Activated T-helper 9 cell treated with anti-CD3 and anti-CD28 coated beads, Interleukin-2, amount 50 U/mL, for 16 hours (primary cell): Measurements from ENCODE around the gene LPP.

Experiments used
- DNase-seq: peaks from one replicate; pipeline ENCODE4 v3.0.0-alpha.2; 2020; ENCODE audit warnings: low read depth

Gene LPP

GRCh38 chr3:188557235-188557634 lies 403.3 kb downstream of the LPP start:
- DNase-seq = no peak

GRCh38 chr3:188558343-188559071 lies 404.6 kb downstream of the LPP start:
- DNase-seq = no peak

- DNase-seq = no peak
These were observed 405.1 kb downstream of the LPP start for GRCh38 chr3:188559072-188559429.

GRCh38 chr3:188559856-188560255 lies 405.9 kb downstream of the LPP start:
- DNase-seq = no peak

- DNase-seq = no peak
These were observed 408.2 kb downstream of the LPP start for GRCh38 chr3:188562144-188562543.

- DNase-seq = no peak
These were observed 413.7 kb downstream of the LPP start for GRCh38 chr3:188567478-188568195.

- DNase-seq = no peak
These were observed 414.8 kb downstream of the LPP start for GRCh38 chr3:188568736-188569135.

GRCh38 chr3:188571531-188572095 lies 417.7 kb downstream of the LPP start:
- DNase-seq = no peak

- DNase-seq = no peak
These were observed 419.5 kb downstream of the LPP start for GRCh38 chr3:188573291-188573940.

- DNase-seq = no peak
These were observed 420.0 kb downstream of the LPP start for GRCh38 chr3:188573956-188574355.

- no peak for DNase-seq
These were observed 420.9 kb downstream of the LPP start for GRCh38 chr3:188574885-188575284.

- DNase-seq = no peak
These were observed 421.5 kb downstream of the LPP start for GRCh38 chr3:188575501-188575900.

GRCh38 chr3:188577539-188577938 lies 423.6 kb downstream of the LPP start:
- no peak for DNase-seq

GRCh38 chr3:188578576-188579363 lies 424.8 kb downstream of the LPP start:
- DNase-seq = no peak

- no peak for DNase-seq
These were observed 426.3 kb downstream of the LPP start for GRCh38 chr3:188580223-188580622.

- DNase-seq = no peak
These were observed 426.7 kb downstream of the LPP start for GRCh38 chr3:188580659-188581058.

GRCh38 chr3:188581365-188581764 lies 427.4 kb downstream of the LPP start:
- no peak for DNase-seq

GRCh38 chr3:188581792-188582191 lies 427.8 kb downstream of the LPP start:
- DNase-seq = no peak

- DNase-seq = no peak
These were observed 429.6 kb downstream of the LPP start for GRCh38 chr3:188583341-188584161.

- DNase-seq = no peak
These were observed 430.2 kb downstream of the LPP start for GRCh38 chr3:188584162-188584529.

- DNase-seq = no peak
These were observed 431.2 kb downstream of the LPP start for GRCh38 chr3:188584958-188585689.
